GM18868 (cell line): Measurements from ENCODE around the gene SGPP2.
A peak's percentile ranks its signal among the peaks of the same experiment; 100 is the strongest.

ENCODE experiments used
- ATAC-seq: cut with Tn5 transposase; IDR thresholded peaks from one replicate; pipeline ENCODE4 v1.9.1; 2021; ENCODE audit warnings: mild to moderate bottlenecking, moderate library complexity; ENCODE audit not compliant: unreplicated experiment

The SGPP2 gene

GRCh38 chr2:222459983-222460382 is 35.6 kb downstream of the SGPP2 start:
- ATAC-seq = no peak

GRCh38 chr2:222465746-222466145 is 41.4 kb downstream of the SGPP2 start:
- ATAC-seq = no peak

- no peak for ATAC-seq
Observed at GRCh38 chr2:222468346-222468745, 44.0 kb downstream of the SGPP2 start.

GRCh38 chr2:222470802-222471468 is 46.6 kb downstream of the SGPP2 start:
- ATAC-seq = no peak

- ATAC-seq = no peak
Observed at GRCh38 chr2:222477962-222478608, 53.7 kb downstream of the SGPP2 start.

GRCh38 chr2:222479859-222480258 is 55.5 kb downstream of the SGPP2 start:
- ATAC-seq = no peak

GRCh38 chr2:222480497-222480896 is 56.2 kb downstream of the SGPP2 start:
- no peak for ATAC-seq

GRCh38 chr2:222481941-222482340 is 57.6 kb downstream of the SGPP2 start:
- no peak for ATAC-seq

GRCh38 chr2:222483513-222484039 is 59.2 kb downstream of the SGPP2 start:
- ATAC-seq = no peak

GRCh38 chr2:222485367-222486211 is 61.2 kb downstream of the SGPP2 start:
- no peak for ATAC-seq

GRCh38 chr2:222490131-222490530 is 65.8 kb downstream of the SGPP2 start:
- peak; percentile 83 for ATAC-seq

GRCh38 chr2:222492683-222493082 is 68.3 kb downstream of the SGPP2 start:
- no peak for ATAC-seq

GRCh38 chr2:222494104-222494739 is 69.9 kb downstream of the SGPP2 start:
- ATAC-seq = no peak

GRCh38 chr2:222495388-222495787 is 71.0 kb downstream of the SGPP2 start:
- ATAC-seq = no peak

GRCh38 chr2:222499226-222499625 is 74.9 kb downstream of the SGPP2 start:
- ATAC-seq = no peak

- ATAC-seq = no peak
Observed at GRCh38 chr2:222504191-222504590, 79.8 kb downstream of the SGPP2 start.

- peak; percentile 97 for ATAC-seq
Observed at GRCh38 chr2:222504719-222505118, 80.4 kb downstream of the SGPP2 start.

- ATAC-seq = no peak
Observed at GRCh38 chr2:222506230-222506935, 82.0 kb downstream of the SGPP2 start.

- ATAC-seq = no peak
Observed at GRCh38 chr2:222514901-222515300, 90.6 kb downstream of the SGPP2 start.

- no peak for ATAC-seq
Observed at GRCh38 chr2:222518570-222519381, 94.4 kb downstream of the SGPP2 start.
